Glutamatergic neuron (in vitro differentiated cells): ENCODE measurements around the gene NUP62. TPM values are rescaled to one million over a fixed set of nuclear protein-coding genes. Genes with fewer than 3 reads are reported as not detected.

Experiments
- DNase-seq: peaks from one replicate; pipeline ENCODE4 v3.0.0; 2022
- H3K27ac Mint-ChIP-seq: one replicate; pipeline ENCODE4 v1.8.0; 2020; ENCODE audit warnings: mild to moderate bottlenecking, mixed read lengths, inconsistent platforms; ENCODE audit not compliant: unreplicated experiment
- H3K27me3 Mint-ChIP-seq: one replicate; pipeline ENCODE4 v1.8.0; 2020; ENCODE audit warnings: mild to moderate bottlenecking, moderate library complexity, mixed read lengths, inconsistent platforms; ENCODE audit not compliant: unreplicated experiment
- H3K36me3 Mint-ChIP-seq: one replicate; pipeline ENCODE4 v1.8.0; 2020; ENCODE audit warnings: mild to moderate bottlenecking, mixed read lengths, inconsistent platforms; ENCODE audit not compliant: unreplicated experiment
- H3K4me1 Mint-ChIP-seq: one replicate; pipeline ENCODE4 v1.8.0; 2020; ENCODE audit warnings: mild to moderate bottlenecking, low read depth, mixed read lengths, inconsistent platforms; ENCODE audit not compliant: unreplicated experiment
- H3K4me3 Mint-ChIP-seq: one replicate; pipeline ENCODE4 v1.8.0; 2020; ENCODE audit warnings: mild to moderate bottlenecking, mixed read lengths, inconsistent platforms; ENCODE audit not compliant: unreplicated experiment
- H3K9me3 Mint-ChIP-seq: one replicate; pipeline ENCODE4 v1.8.0; 2020; ENCODE audit warnings: mild to moderate bottlenecking, moderate library complexity, mixed read lengths, inconsistent platforms; ENCODE audit not compliant: unreplicated experiment
- long read RNA-seq: library from polyadenylated mRNA; unstranded; transcript quantifications from one replicate; pipeline ENCODE4 v2.0.0, GENCODE V29; 2020; ENCODE audit not compliant: unreplicated experiment
- total RNA-seq: library from RNA; stranded (reverse); fragmentation: NEBNext Ultra II Directional; extraction: Animal tissue kit (Norgen Biotek cat#: 25700); gene quantifications from one replicate; pipeline ENCODE4 v1.2.1, GENCODE V29; 2021; ENCODE audit not compliant: unreplicated experiment
- TF ChIP-seq, protein P1 (sequence below): fragments of 200-600 bp; sonication (generic); IDR thresholded peaks from one replicate; pipeline ENCODE4 v1.5.0; 2021; ENCODE audit not compliant: partially characterized antibody, unreplicated experiment

The NUP62 gene
- total RNA-seq: 65.4 TPM
- long read RNA-seq, transcript NUP62-202 (2 exons, 3,479 nt): major isoform, 14 of 39 reads
- long read RNA-seq, partial matches to known transcripts: 4 of 39 reads
- long read RNA-seq, other reads (novel, unspliced or antisense): 10 of 39 reads

DNA sequence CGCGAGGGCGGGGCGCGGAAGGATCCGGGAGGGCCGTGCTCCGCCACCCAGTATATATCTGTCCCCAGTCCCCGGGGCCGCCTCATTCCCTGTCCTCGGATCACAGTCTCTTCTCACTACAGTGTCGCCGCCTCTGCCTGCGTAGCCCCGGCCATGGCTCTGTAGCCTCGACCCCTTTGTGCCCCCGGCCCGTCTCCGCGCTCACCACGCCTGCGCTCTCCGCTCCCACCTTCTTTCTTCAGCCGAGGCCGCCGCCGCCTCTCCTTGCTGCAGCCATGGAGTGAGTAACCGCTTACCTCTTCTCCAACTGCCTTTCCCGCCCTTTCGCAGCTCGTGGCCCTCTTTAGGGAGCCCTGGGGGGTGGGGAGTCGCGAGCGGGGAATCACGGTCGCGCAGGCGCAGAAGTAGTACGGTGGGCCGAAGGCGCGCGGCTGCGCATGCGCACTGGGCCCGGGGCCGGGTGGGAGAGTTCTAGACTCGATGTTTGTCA lies at the start of gene NUP62, which contains the start of gene ATF5:
Gene NUP62, minus strand, starts transcription at position 384 of the 490 bp plus-strand sequence. CDS start 19,697 bp downstream, outside the sequence.
Gene ATF5, plus strand, starts transcription at position 85 of the 490 bp plus-strand sequence. CDS start 1,646 bp downstream, outside the sequence.
- TF ChIP-seq, protein P1, sequence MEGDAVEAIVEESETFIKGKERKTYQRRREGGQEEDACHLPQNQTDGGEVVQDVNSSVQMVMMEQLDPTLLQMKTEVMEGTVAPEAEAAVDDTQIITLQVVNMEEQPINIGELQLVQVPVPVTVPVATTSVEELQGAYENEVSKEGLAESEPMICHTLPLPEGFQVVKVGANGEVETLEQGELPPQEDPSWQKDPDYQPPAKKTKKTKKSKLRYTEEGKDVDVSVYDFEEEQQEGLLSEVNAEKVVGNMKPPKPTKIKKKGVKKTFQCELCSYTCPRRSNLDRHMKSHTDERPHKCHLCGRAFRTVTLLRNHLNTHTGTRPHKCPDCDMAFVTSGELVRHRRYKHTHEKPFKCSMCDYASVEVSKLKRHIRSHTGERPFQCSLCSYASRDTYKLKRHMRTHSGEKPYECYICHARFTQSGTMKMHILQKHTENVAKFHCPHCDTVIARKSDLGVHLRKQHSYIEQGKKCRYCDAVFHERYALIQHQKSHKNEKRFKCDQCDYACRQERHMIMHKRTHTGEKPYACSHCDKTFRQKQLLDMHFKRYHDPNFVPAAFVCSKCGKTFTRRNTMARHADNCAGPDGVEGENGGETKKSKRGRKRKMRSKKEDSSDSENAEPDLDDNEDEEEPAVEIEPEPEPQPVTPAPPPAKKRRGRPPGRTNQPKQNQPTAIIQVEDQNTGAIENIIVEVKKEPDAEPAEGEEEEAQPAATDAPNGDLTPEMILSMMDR: peak; percentile 12
- H3K4me3 Mint-ChIP-seq: peak within 1 kb of the TSS; percentile 99
- H3K4me1 Mint-ChIP-seq: peaks cover 18% of the 10 kb centered on the region
- peaks cover 33% of the 10 kb centered on the region for H3K27me3 Mint-ChIP-seq
- H3K27ac Mint-ChIP-seq: peak within 1 kb of the TSS; percentile 100
- peak; percentile 93 for DNase-seq
- H3K36me3 Mint-ChIP-seq: peaks cover 8% of the 10 kb centered on the region
- peaks cover 25% of the 10 kb centered on the region for H3K9me3 Mint-ChIP-seq

DNA sequence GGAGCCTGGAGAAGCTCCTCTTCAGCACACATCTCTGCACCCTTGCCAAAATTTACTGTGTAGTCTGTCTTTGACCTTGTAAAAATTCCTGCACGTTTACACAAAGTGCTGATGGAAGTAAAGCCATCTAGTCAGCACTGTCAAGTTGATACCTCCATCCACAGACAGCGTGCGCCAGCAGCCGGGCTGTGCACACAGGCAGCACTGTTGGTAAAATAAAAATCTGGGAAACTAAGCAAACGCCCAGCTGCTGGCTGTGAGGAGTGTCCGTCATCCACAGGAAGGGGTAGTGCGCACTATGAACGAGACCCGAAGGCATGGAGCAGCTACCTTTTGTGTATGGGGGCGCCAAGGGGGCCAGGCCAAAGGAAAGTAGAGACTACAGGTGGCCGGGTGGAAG lies 49.0 kb upstream of the NUP62 start:
- peaks cover 7% of the 10 kb centered on the region for H3K9me3 Mint-ChIP-seq
- H3K36me3 Mint-ChIP-seq: peaks cover 2% of the 10 kb centered on the region
- no peak overlapping the region for H3K4me3 Mint-ChIP-seq
- TF ChIP-seq, protein P1: no peak
- H3K27ac Mint-ChIP-seq: no peak overlapping the region
- no peaks in the 10 kb centered on the region for H3K4me1 Mint-ChIP-seq
- DNase-seq: no peak
- peaks cover 8% of the 10 kb centered on the region for H3K27me3 Mint-ChIP-seq

DNA sequence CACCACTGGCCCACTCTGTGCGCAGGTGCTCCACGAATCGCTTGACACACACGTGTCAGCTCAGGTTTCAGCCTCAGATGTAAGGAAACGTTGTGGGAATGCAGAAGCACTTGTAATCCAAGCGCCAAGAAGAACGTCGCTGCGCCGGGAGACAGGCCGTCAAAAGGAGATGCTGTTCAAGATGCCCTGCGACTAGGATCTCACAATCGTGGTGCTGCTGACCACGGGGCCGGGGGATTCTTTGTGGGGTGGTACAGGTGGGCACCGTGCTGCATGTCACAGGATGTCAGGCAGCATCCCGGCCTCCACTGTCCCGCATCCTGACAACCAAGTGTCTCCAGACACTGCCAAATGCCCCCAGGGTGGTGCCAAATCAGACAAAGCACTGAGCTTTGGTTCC lies 48.6 kb upstream of the NUP62 start:
- peaks cover 3% of the 10 kb centered on the region for H3K36me3 Mint-ChIP-seq
- H3K4me3 Mint-ChIP-seq: no peak overlapping the region
- TF ChIP-seq, protein P1: no peak
- H3K27ac Mint-ChIP-seq: no peak overlapping the region
- peaks cover 10% of the 10 kb centered on the region for H3K9me3 Mint-ChIP-seq
- H3K4me1 Mint-ChIP-seq: no peaks in the 10 kb centered on the region
- no peak for DNase-seq
- peaks cover 11% of the 10 kb centered on the region for H3K27me3 Mint-ChIP-seq

GRCh38 chr19:49977076-49977475 lies 47.8 kb upstream of the NUP62 start:
- no peak for DNase-seq
- Mint-ChIP-seq H3K4me1 (no peaks in the 10 kb centered on the region), H3K27me3 (peaks cover 8% of the 10 kb centered on the region), H3K4me3 (no peak overlapping the region), H3K9me3 (peaks cover 8% of the 10 kb centered on the region), H3K36me3 (peaks cover 3% of the 10 kb centered on the region), H3K27ac (no peak overlapping the region)
- TF ChIP-seq, protein P1: no peak

DNA sequence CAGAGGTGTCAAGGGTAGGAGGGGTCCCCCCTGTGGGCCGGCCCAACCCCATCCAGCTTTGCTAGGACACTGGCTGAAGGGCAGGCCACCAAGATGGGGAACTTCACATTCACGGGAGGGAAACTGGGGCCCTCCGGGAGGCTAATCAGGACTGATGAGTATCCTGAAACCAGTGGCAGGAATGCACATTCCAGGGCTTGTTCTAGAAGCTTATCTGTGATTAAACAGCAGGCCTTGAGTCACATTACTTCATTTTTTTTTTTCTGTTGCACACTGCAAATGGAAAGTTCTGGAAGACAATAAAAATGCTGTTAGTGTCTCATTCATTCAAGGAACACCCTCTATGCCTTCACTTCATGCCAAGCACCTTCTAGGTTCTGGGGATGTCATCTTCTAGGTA lies 47.2 kb upstream of the NUP62 start:
- no peak for DNase-seq
- TF ChIP-seq, protein P1: no peak
- H3K36me3 Mint-ChIP-seq: peaks cover 3% of the 10 kb centered on the region
- no peak overlapping the region for H3K4me3 Mint-ChIP-seq
- no peak overlapping the region for H3K27ac Mint-ChIP-seq
- no peaks in the 10 kb centered on the region for H3K4me1 Mint-ChIP-seq
- H3K27me3 Mint-ChIP-seq: peaks cover 8% of the 10 kb centered on the region
- peaks cover 6% of the 10 kb centered on the region for H3K9me3 Mint-ChIP-seq
